H1 (cell line): ENCODE measurements around the gene MUC4. TPM values are rescaled to one million over a fixed set of nuclear protein-coding genes. Genes with fewer than 3 reads are reported as not detected.

ENCODE experiments used
- CTCF ChIA-PET: fragments of 300-600 bp; sonication (Branson Sonifier 250); formaldehyde crosslinking; loops from one replicate; lab custom pipeline; 2021; ENCODE audit not compliant: partially characterized antibody; lab: Charles Lee
- POLR2A ChIA-PET: fragments of 300-600 bp; sonication (Branson Sonifier 250); formaldehyde crosslinking; loops from one replicate; lab custom pipeline; 2021; ENCODE audit warnings: inconsistent platforms; ENCODE audit not compliant: partially characterized antibody; lab: Charles Lee
- DNase-seq, 2 experiments: peaks; one replicate each; pipeline versions ENCODE4 v3.0.0 to v3.0.0-alpha.2; 2010 to 2022; ENCODE audit warnings: low spot score in 2 of 2, low read depth in 1 of 2, mixed read lengths in 1 of 2
- FAIRE-seq: peaks from 2 replicates; lab custom pipeline; 2011; peaks lifted over from hg19 to GRCh38; lab: Jason Lieb, UNC
- H2AFZ ChIP-seq: 2 replicates; pipeline ENCODE4 v1.8.1; 2012; ENCODE audit warnings: low read length, inconsistent platforms
- H2AK5ac ChIP-seq: 2 replicates; pipeline ENCODE4 v1.6.1; 2013; ENCODE audit warnings: low read depth, low read length
- H2BK120ac ChIP-seq: replicated peaks from 2 replicates; pipeline ENCODE3; 2013; ENCODE audit warnings: low read depth, low read length, inconsistent platforms
- H2BK12ac ChIP-seq: 2 replicates; pipeline ENCODE4 v1.6.1; 2013; ENCODE audit warnings: low read depth, low read length
- H2BK15ac ChIP-seq: 2 replicates; pipeline ENCODE4 v1.6.1; 2013; ENCODE audit warnings: low read length
- H2BK20ac ChIP-seq: 2 replicates; pipeline ENCODE4 v1.6.1; 2013; ENCODE audit warnings: low read length
- H2BK5ac ChIP-seq: 2 replicates; pipeline ENCODE4 v1.6.1; 2013; ENCODE audit warnings: low read depth, low read length
- H3K14ac ChIP-seq: 2 replicates; pipeline ENCODE4 v1.6.1; 2013; ENCODE audit warnings: inconsistent platforms; ENCODE audit not compliant: insufficient read length
- H3K18ac ChIP-seq: 2 replicates; pipeline ENCODE4 v1.6.1; 2013; ENCODE audit warnings: low read length; ENCODE audit errors: extremely low read depth
- H3K23ac ChIP-seq: 2 replicates; pipeline ENCODE4 v1.6.1; 2013; ENCODE audit warnings: inconsistent platforms; ENCODE audit not compliant: insufficient read length
- H3K23me2 ChIP-seq: 2 replicates; pipeline ENCODE4 v1.6.1; 2013; ENCODE audit warnings: low read depth, low read length
- H3K27ac ChIP-seq: 2 replicates; pipeline ENCODE4 v1.6.1; 2011; ENCODE audit warnings: low read depth, low read length, inconsistent platforms
- H3K27me3 ChIP-seq, 4 experiments: replicated peaks in 1 of 4; 1 replicate in 1 of 4; 2 replicates in 3 of 4; pipeline versions ENCODE4 v1.6.1 to v1.8.1; 2011 to 2013; ENCODE audit warnings: low read length in 3 of 4, mild to moderate bottlenecking in 3 of 4, inconsistent platforms in 2 of 4, mixed read lengths in 2 of 4, moderate library complexity in 1 of 4; ENCODE audit not compliant: control insufficient read depth in 3 of 4, insufficient read depth in 3 of 4; ENCODE audit errors: extremely low read depth in 1 of 4
- H3K36me3 ChIP-seq, 4 experiments: 2 replicates each; pipeline versions ENCODE4 v1.6.1 to v1.8.1; 2011 to 2013; ENCODE audit warnings: mild to moderate bottlenecking in 4 of 4, low read length in 3 of 4, moderate library complexity in 2 of 4, control low read depth in 1 of 4, inconsistent platforms in 1 of 4; ENCODE audit not compliant: insufficient read depth in 4 of 4, control insufficient read depth in 2 of 4
- H3K4ac ChIP-seq: replicated peaks from 2 replicates; pipeline ENCODE3; 2013; ENCODE audit warnings: low read length, low read depth, mixed read lengths, inconsistent platforms; ENCODE audit not compliant: insufficient read length
- H3K4me1 ChIP-seq, 4 experiments: replicated peaks in 1 of 4; 1 replicate in 1 of 4; 2 replicates in 3 of 4; pipeline versions ENCODE4 v1.6.1 to v1.8.1; 2011 to 2013; ENCODE audit warnings: low read length in 3 of 4, inconsistent platforms in 2 of 4, mixed read lengths in 1 of 4; ENCODE audit not compliant: insufficient read depth in 4 of 4, control insufficient read depth in 3 of 4
- H3K4me2 ChIP-seq, 2 experiments: 2 replicates each; pipeline versions ENCODE4 v1.6.1 to v1.8.1; 2011 to 2013; ENCODE audit warnings: low read depth in 2 of 2, low read length in 2 of 2, control low read depth in 1 of 2, inconsistent platforms in 1 of 2, mild to moderate bottlenecking in 1 of 2; ENCODE audit not compliant: insufficient read depth in 1 of 2
- H3K4me3 ChIP-seq, 4 experiments: fragments of 200-600, 300-600 bp in 1 of 4; sonication (generic), shearing (Covaris generic), sonication (Bioruptor Twin) in 1 of 4; 2 replicates each; pipeline versions ENCODE4 v1.5.1 to v1.8.1; 2011 to 2016; ENCODE audit warnings: low read length in 4 of 4, low read depth in 3 of 4, control low read depth in 2 of 4, inconsistent platforms in 2 of 4, mild to moderate bottlenecking in 2 of 4, mixed read lengths in 1 of 4, moderate library complexity in 1 of 4; ENCODE audit not compliant: insufficient read depth in 2 of 4; ENCODE audit errors: extremely low read depth in 1 of 4
- H3K56ac ChIP-seq: replicated peaks from 2 replicates; pipeline ENCODE3; 2013; ENCODE audit warnings: low read depth, mild to moderate bottlenecking, mixed read lengths, low read length, inconsistent platforms; ENCODE audit not compliant: insufficient read length
- H3K79me1 ChIP-seq: 2 replicates; pipeline ENCODE4 v1.6.1; 2013; ENCODE audit warnings: low read depth, low read length, control low read depth
- H3K79me2 ChIP-seq, 2 experiments: 2 replicates each; pipeline versions ENCODE4 v1.6.1 to v1.8.1; 2012 to 2013; ENCODE audit warnings: low read length in 2 of 2, mild to moderate bottlenecking in 2 of 2, inconsistent platforms in 1 of 2; ENCODE audit not compliant: insufficient read depth in 2 of 2, control insufficient read depth in 1 of 2
- H3K9ac ChIP-seq, 4 experiments: replicated peaks in 1 of 4; 1 replicate in 1 of 4; 2 replicates in 3 of 4; pipeline versions ENCODE4 v1.6.1 to v1.8.1; 2011 to 2013; ENCODE audit warnings: low read depth in 3 of 4, low read length in 3 of 4, control low read depth in 2 of 4, mild to moderate bottlenecking in 2 of 4, moderate library complexity in 2 of 4, inconsistent platforms in 1 of 4; ENCODE audit errors: extremely low read depth in 1 of 4
- H3K9me3 ChIP-seq, 2 experiments: 2 replicates each; pipeline versions ENCODE4 v1.6.1 to v1.8.1; 2012 to 2013; ENCODE audit warnings: mild to moderate bottlenecking in 2 of 2, moderate library complexity in 2 of 2, control low read depth in 1 of 2, inconsistent platforms in 1 of 2, low read depth in 1 of 2, low read length in 1 of 2, mixed read lengths in 1 of 2; ENCODE audit not compliant: insufficient read depth in 2 of 2
- H4K20me1 ChIP-seq, 2 experiments: replicated peaks in 1 of 2; 2 replicates each; pipeline versions ENCODE3 to v1.8.1; 2011 to 2013; ENCODE audit warnings: inconsistent platforms in 2 of 2, low read length in 2 of 2, mild to moderate bottlenecking in 1 of 2; ENCODE audit not compliant: insufficient read depth in 2 of 2, control insufficient read depth in 1 of 2
- H4K5ac ChIP-seq: 2 replicates; pipeline ENCODE4 v1.6.1; 2013; ENCODE audit warnings: low read length, low read depth, mixed read lengths, inconsistent platforms; ENCODE audit not compliant: insufficient read length
- H4K8ac ChIP-seq: 2 replicates; pipeline ENCODE4 v1.8.0; 2013; ENCODE audit warnings: mild to moderate bottlenecking, moderate library complexity, low read length, inconsistent platforms; ENCODE audit not compliant: insufficient read depth; ENCODE audit errors: extremely low read depth
- H4K91ac ChIP-seq: replicated peaks from 2 replicates; pipeline ENCODE3; 2013; ENCODE audit warnings: low read length, mixed read lengths, inconsistent platforms; ENCODE audit not compliant: insufficient read length
- BACH1 ChIP-seq: IDR thresholded peaks from 2 replicates; pipeline ENCODE4 v1.6.1; 2012; ENCODE audit warnings: low read length, improper control_type of control experiment
- CHD1 ChIP-seq: IDR thresholded peaks from 2 replicates; pipeline ENCODE4 v1.6.1; 2012; ENCODE audit warnings: low read depth, low read length, improper control_type of control experiment
- CHD2 ChIP-seq: IDR thresholded peaks from 2 replicates; pipeline ENCODE4 v1.6.1; 2012; ENCODE audit warnings: low read length, improper control_type of control experiment
- RBBP5 ChIP-seq: IDR thresholded peaks from 2 replicates; pipeline ENCODE4 v1.7.1; 2012; ENCODE audit warnings: low read depth, mild to moderate bottlenecking, inconsistent platforms, low read length, moderate library complexity, borderline replicate concordance
- RFX5 ChIP-seq: IDR thresholded peaks from 2 replicates; pipeline ENCODE4 v1.6.1; 2011; ENCODE audit warnings: low read depth, low read length, improper control_type of control experiment, borderline replicate concordance
- RNF2 ChIP-seq: fragments of 200-900, 300-1000 bp; sonication (generic); IDR thresholded peaks from 2 replicates; pipeline ENCODE4 v1.7.1; 2016; ENCODE audit warnings: borderline replicate concordance, low read depth, mild to moderate bottlenecking, antibody characterized with exemption, low read length; ENCODE audit not compliant: poor library complexity, severe bottlenecking; ENCODE audit errors: missing control alignments
- SIN3A ChIP-seq, 2 experiments: IDR thresholded peaks in 1 of 2; conservative IDR thresholded peaks in 1 of 2; 2 replicates each; pipeline ENCODE4 v1.6.1; 2011 to 2012; ENCODE audit warnings: low read length in 2 of 2, improper control_type of control experiment in 1 of 2, low read depth in 1 of 2, mild to moderate bottlenecking in 1 of 2
- TEAD4 ChIP-seq: IDR thresholded peaks from 2 replicates; pipeline ENCODE4 v1.6.1; 2012; ENCODE audit warnings: low read depth, low read length, inconsistent platforms, mixed read lengths
- WGBS, 2 experiments: shearing (Covaris generic) in 1 of 2; methylation state at CpG; one replicate each; pipeline versions ENCODE4 v1.1.6 to v1.1.7; 2013 to 2015; ENCODE audit warnings: low lambda C conversion rate in 2 of 2, mixed read lengths in 2 of 2, inconsistent platforms in 1 of 2, low coverage in 1 of 2, missing lambda C conversion rate in 1 of 2; ENCODE audit not compliant: insufficient replicate concordance in 2 of 2, insufficient coverage in 1 of 2, insufficient read length in 1 of 2; ENCODE audit errors: extremely low coverage in 1 of 2, missing lambda C conversion rate in 1 of 2; 5-methylcytosine and 5-hydroxymethylcytosine counted together
- polyA plus RNA-seq, 7 experiments: library from polyadenylated mRNA; depleted of rRNA in 3 of 7; stranded (reverse) in 5 of 7; unstranded in 2 of 7; fragments of >200 nt in 5 of 7; fragments of 200-250 nt in 2 of 7; gene quantifications; 1 replicate in 5 of 7; 2 replicates in 1 of 7; 4 replicates in 1 of 7; pipeline versions ENCODE4 v1.2.1 to v1.2.3, GENCODE V29; 2011 to 2013; ENCODE audit warnings: missing spikeins in 2 of 7, mixed read lengths in 2 of 7
- total RNA-seq: library from RNA; stranded (reverse); fragmentation: NEBNext Ultra II Directional; extraction: Animal tissue kit (Norgen Biotek cat#: 25700); gene quantifications from 2 replicates; pipeline ENCODE4 v1.2.1, GENCODE V29; 2021
- TF ChIP-seq, protein P1 (sequence below): IDR thresholded peaks from 2 replicates; pipeline ENCODE4 v1.6.1; 2012; ENCODE audit warnings: inconsistent platforms

The MUC4 gene
- total and polyA plus RNA-seq, 2 of the 8 experiments (the other 6 are each of a cell fraction or from before 2014, with no cell fraction given) = 0.89 to 2.0 TPM

DNA sequence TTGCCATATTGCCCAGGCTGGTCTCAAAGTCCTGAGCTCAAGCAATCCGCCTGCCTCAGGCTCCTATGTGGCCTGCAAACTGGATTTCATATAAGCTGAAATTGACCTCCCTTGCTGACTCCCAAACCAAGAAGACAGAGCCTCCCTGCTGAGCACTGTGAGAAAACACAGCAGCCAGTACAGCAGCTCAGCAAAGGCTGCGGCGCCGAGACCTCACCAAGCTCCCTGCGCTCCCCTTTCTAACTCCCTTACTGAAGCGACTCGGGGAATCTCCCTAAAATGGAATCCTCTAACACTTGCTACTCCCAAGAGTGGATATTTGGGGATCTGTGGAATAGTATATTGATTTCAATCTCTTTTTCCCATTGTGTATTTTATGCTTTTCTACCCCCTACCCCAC, 56.3 kb downstream of the MUC4 start:
- POLR2A ChIA-PET = interaction anchor here (0.6 to 1.3 kb wide), 2 partner anchors 50 to 60 kb away, joined by 3 read pairs; no protein-coding TSS in a partner anchor
- no peak overlapping the region for H3K4me2 ChIP-seq
- no peaks in the 10 kb centered on the region for H3K79me2 ChIP-seq
- H4K20me1 ChIP-seq = no peaks in the 10 kb centered on the region
- H2AFZ ChIP-seq = no peak overlapping the region
- no peak overlapping the region for H2BK120ac ChIP-seq
- 86% methylated on average over 7 of the region's 7 CpGs; no CpG with 5 or more reads in 1 of the 2 experiments for WGBS, 2 experiments
- H3K23me2 ChIP-seq = no peaks in the 10 kb centered on the region
- no peak overlapping the region for H4K8ac ChIP-seq
- H3K4me1 ChIP-seq = peaks cover 0 to 10% (median 5%) of the 10 kb centered on the region in 4 experiments; a peak in 3 of 7 replicates
- H3K79me1 ChIP-seq = no peaks in the 10 kb centered on the region
- H2AK5ac ChIP-seq = no peak overlapping the region
- no peak overlapping the region for H2BK15ac ChIP-seq
- H3K27me3 ChIP-seq = no peaks in the 10 kb centered on the region
- no peak overlapping the region for H4K91ac ChIP-seq
- H3K56ac ChIP-seq = no peak overlapping the region
- FAIRE-seq (no peak), DNase-seq (no peak)
- H2BK20ac ChIP-seq = no peak overlapping the region
- H3K4ac ChIP-seq = no peak overlapping the region
- no peak overlapping the region for H3K18ac ChIP-seq
- no peak overlapping the region for H3K27ac ChIP-seq
- no peak overlapping the region for H4K5ac ChIP-seq
- H3K9ac ChIP-seq = no peak overlapping the region
- no peak overlapping the region for H3K23ac ChIP-seq
- CTCF ChIA-PET = interaction anchor here (1.2 to 3.8 kb wide), 3 partner anchors 8 to 99 kb away, joined by 3 to 18 read pairs (median 4); no protein-coding TSS in a partner anchor
- no peak for TF ChIP-seq RBBP5
- no peak for TF ChIP-seq CHD1
- TF ChIP-seq SIN3A (conservative IDR thresholded peaks at IDR 0.05 in 1 of 2, IDR thresholded peaks at IDR 0.05 in 1 of 2; ENCODE audit: low read depth in 1 of 2, low read length in 2 of 2) = no peak
- TF ChIP-seq, protein P1, sequence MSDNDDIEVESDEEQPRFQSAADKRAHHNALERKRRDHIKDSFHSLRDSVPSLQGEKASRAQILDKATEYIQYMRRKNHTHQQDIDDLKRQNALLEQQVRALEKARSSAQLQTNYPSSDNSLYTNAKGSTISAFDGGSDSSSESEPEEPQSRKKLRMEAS = no peak
- TF ChIP-seq RFX5 = no peak
- no peak for TF ChIP-seq CHD2
- no peak for TF ChIP-seq TEAD4
- TF ChIP-seq RNF2 = no peak
- no peak for TF ChIP-seq BACH1
- no peak overlapping the region for H2BK12ac ChIP-seq
- H3K4me3 ChIP-seq = no peak overlapping the region
- H3K36me3 ChIP-seq = no peaks in the 10 kb centered on the region
- no peak overlapping the region for H3K14ac ChIP-seq
- no peaks in the 10 kb centered on the region for H3K9me3 ChIP-seq
- no peak overlapping the region for H2BK5ac ChIP-seq
